ENCODE data around the gene FBXW2.

The FBXW2 gene

GRCh38 chr9:120781236-120781635 lies 12.0 kb downstream of the FBXW2 start:
- peaks cover 7 to 45% of the 10 kb centered on the region in 2 donors for H3K36me3 ChIP-seq (ENCODE audit: control insufficient read depth in 1 of 2, insufficient read depth in 2 of 2, low read length in 2 of 2)
- no peak overlapping the region for H3K27ac ChIP-seq (ENCODE audit: low read depth, low read length)
- H3K9me3 ChIP-seq (ENCODE audit: control insufficient read depth in 1 of 2, low read length in 2 of 2) = no peaks in the 10 kb centered on the region
- peaks cover 0 to 10% of the 10 kb centered on the region in 2 donors for H3K4me1 ChIP-seq (ENCODE audit: control insufficient read depth in 1 of 2, insufficient read depth in 2 of 2, low read length in 2 of 2)
- H3K9ac ChIP-seq (ENCODE audit: low read depth in 1 of 2, low read length in 2 of 2) = no peak overlapping the region
- no peak overlapping the region for H3K4me3 ChIP-seq (ENCODE audit: low read depth in 1 of 2, low read length in 2 of 2)
- no peaks in the 10 kb centered on the region for H3K27me3 ChIP-seq (ENCODE audit: control insufficient read depth in 1 of 2, insufficient read depth in 2 of 2, low read length in 2 of 2)

DNA sequence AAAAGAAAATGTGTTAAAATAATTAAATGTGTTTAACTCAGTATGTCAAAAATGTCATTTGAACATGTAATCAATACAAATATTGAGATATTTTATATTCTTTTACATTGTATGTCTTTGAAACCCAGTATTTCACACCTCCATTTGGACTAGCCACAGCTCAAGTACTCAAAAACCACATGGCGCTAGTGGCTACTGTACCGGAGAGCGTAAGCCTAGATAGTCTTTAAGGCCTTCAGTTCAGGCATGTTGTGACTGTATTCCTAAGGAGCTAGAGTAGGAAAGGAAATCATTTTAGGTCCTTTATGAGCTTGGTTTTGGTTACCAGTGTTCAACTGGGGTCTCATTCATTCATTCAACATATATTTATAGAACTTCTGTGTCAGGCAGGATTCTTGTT lies 12.8 kb downstream of the FBXW2 start:
- Histone ChIP-seq H3K27me3 (ENCODE audit: control insufficient read depth in 1 of 2, insufficient read depth in 2 of 2, low read length in 2 of 2) (no peaks in the 10 kb centered on the region), H3K27ac (ENCODE audit: low read depth, low read length) (no peak overlapping the region), H3K9ac (ENCODE audit: low read depth in 1 of 2, low read length in 2 of 2) (no peak overlapping the region), H3K4me1 (ENCODE audit: control insufficient read depth in 1 of 2, insufficient read depth in 2 of 2, low read length in 2 of 2) (peaks cover 0 to 10% of the 10 kb centered on the region in 2 donors), H3K4me3 (ENCODE audit: low read depth in 1 of 2, low read length in 2 of 2) (no peak overlapping the region), H3K36me3 (ENCODE audit: control insufficient read depth in 1 of 2, insufficient read depth in 2 of 2, low read length in 2 of 2) (peaks cover 13 to 49% of the 10 kb centered on the region in 2 donors), H3K9me3 (ENCODE audit: control insufficient read depth in 1 of 2, low read length in 2 of 2) (no peaks in the 10 kb centered on the region)

DNA sequence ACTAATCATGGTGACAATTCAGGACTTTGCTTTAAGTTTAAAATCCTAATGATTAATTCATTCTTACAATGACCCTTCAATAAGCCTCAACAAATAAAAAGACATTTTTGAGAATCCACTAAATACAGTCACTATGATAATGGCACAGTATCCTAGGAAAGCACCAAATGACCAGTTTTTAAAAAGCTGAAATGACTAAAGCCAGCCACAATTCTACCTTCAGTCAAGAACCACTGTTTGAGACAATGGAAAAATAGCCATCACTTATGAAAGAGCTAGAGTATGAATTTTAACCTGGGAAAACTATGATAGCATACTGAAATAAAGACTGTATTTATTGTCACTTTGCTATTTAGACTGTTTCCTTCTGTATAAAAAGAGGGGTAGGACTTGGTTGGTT lies 14.0 kb downstream of the FBXW2 start:
- H3K9me3 ChIP-seq (ENCODE audit: control insufficient read depth in 1 of 2, low read length in 2 of 2) = no peaks in the 10 kb centered on the region
- no peak overlapping the region for H3K4me3 ChIP-seq (ENCODE audit: low read depth in 1 of 2, low read length in 2 of 2)
- H3K27ac ChIP-seq (ENCODE audit: low read depth, low read length) = no peak overlapping the region
- no peaks in the 10 kb centered on the region for H3K27me3 ChIP-seq (ENCODE audit: control insufficient read depth in 1 of 2, insufficient read depth in 2 of 2, low read length in 2 of 2)
- H3K36me3 ChIP-seq (ENCODE audit: control insufficient read depth in 1 of 2, insufficient read depth in 2 of 2, low read length in 2 of 2) = peaks cover 13 to 52% of the 10 kb centered on the region in 2 donors
- H3K9ac ChIP-seq (ENCODE audit: low read depth in 1 of 2, low read length in 2 of 2) = no peak overlapping the region
- peaks cover 0 to 10% of the 10 kb centered on the region in 2 donors for H3K4me1 ChIP-seq (ENCODE audit: control insufficient read depth in 1 of 2, insufficient read depth in 2 of 2, low read length in 2 of 2)

DNA sequence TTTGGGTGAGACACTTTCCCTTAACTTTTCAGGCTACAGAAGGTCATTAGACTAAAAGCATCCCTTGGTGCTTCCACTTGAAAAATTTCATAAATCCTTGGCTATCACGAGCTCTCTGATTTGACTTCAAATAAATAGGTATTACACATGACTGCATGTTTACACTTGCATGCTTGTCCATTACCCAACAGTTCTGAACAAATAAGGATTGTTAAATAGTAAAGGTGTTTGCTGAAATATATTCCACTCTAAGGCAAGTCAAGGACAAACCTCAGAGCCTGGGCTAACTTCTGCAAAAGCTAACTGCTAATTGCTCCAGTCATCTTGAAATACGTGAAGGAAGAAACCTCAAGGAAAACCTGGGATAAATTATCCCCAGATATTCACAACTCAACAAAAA lies 14.5 kb downstream of the FBXW2 start:
- H3K27me3 ChIP-seq (ENCODE audit: control insufficient read depth in 1 of 2, insufficient read depth in 2 of 2, low read length in 2 of 2) = no peaks in the 10 kb centered on the region
- H3K27ac ChIP-seq (ENCODE audit: low read depth, low read length) = no peak overlapping the region
- H3K4me1 ChIP-seq (ENCODE audit: control insufficient read depth in 1 of 2, insufficient read depth in 2 of 2, low read length in 2 of 2) = peaks cover 0 to 8% of the 10 kb centered on the region in 2 donors
- peaks cover 13 to 49% of the 10 kb centered on the region in 2 donors for H3K36me3 ChIP-seq (ENCODE audit: control insufficient read depth in 1 of 2, insufficient read depth in 2 of 2, low read length in 2 of 2)
- no peak overlapping the region for H3K9ac ChIP-seq (ENCODE audit: low read depth in 1 of 2, low read length in 2 of 2)
- no peaks in the 10 kb centered on the region for H3K9me3 ChIP-seq (ENCODE audit: control insufficient read depth in 1 of 2, low read length in 2 of 2)
- H3K4me3 ChIP-seq (ENCODE audit: low read depth in 1 of 2, low read length in 2 of 2) = no peak overlapping the region

DNA sequence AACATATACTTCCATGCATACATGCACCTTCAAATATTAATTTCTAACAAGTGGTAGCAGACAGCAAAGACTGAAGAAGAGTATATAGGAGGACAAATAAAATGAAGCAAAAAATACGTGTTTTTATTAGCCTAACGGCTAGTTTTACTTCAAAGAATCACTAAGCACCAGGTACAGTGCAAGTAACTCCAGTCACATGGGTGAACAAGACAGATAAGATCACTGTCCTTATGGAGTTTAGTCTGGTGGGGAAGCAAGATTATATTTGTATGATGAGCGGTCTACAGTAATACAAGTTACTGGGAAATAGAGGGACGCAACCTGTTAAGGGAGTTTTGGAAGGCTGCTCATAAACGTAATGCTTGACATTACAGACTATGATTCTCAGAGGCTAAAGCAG lies 16.0 kb downstream of the FBXW2 start:
- H3K36me3 ChIP-seq (ENCODE audit: control insufficient read depth in 1 of 2, insufficient read depth in 2 of 2, low read length in 2 of 2) = peaks cover 16 to 52% of the 10 kb centered on the region in 2 donors
- H3K9ac ChIP-seq (ENCODE audit: low read depth in 1 of 2, low read length in 2 of 2) = no peak overlapping the region

GRCh38 chr9:120776788-120777187 lies 16.4 kb downstream of the FBXW2 start:
- peaks cover 16 to 55% of the 10 kb centered on the region in 2 donors for H3K36me3 ChIP-seq (ENCODE audit: control insufficient read depth in 1 of 2, insufficient read depth in 2 of 2, low read length in 2 of 2)

More for the DNA sequence above, 16.0 kb downstream of the FBXW2 start:
- Histone ChIP-seq H3K4me3 (ENCODE audit: low read depth in 1 of 2, low read length in 2 of 2) (no peak overlapping the region), H3K4me1 (ENCODE audit: control insufficient read depth in 1 of 2, insufficient read depth in 2 of 2, low read length in 2 of 2) (no peaks in the 10 kb centered on the region), H3K27me3 (ENCODE audit: control insufficient read depth in 1 of 2, insufficient read depth in 2 of 2, low read length in 2 of 2) (no peaks in the 10 kb centered on the region), H3K27ac (ENCODE audit: low read depth, low read length) (no peak overlapping the region), H3K9me3 (ENCODE audit: control insufficient read depth in 1 of 2, low read length in 2 of 2) (no peaks in the 10 kb centered on the region)

DNA sequence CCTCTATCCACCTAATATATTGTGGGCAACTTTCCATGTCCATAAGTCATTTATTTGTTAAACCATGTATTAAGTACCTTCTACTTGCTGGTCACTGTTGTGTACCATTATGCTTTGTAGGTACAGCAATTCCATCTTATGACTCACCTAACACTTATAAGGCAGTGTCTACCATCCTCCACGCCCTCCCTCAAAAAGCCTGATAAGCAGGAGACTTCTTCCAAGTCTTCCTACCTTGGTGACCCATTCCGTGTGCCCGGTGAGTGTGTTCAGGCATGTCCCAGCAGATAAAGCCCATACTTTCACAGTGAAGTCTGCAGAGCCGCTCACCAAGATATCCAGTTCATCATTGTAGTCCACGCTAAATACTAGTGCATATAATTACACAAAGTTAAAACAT lies 17.4 kb downstream of the FBXW2 start:
- Histone ChIP-seq H3K27me3 (ENCODE audit: control insufficient read depth in 1 of 2, insufficient read depth in 2 of 2, low read length in 2 of 2) (no peaks in the 10 kb centered on the region), H3K27ac (ENCODE audit: low read depth, low read length) (no peak overlapping the region), H3K9ac (ENCODE audit: low read depth in 1 of 2, low read length in 2 of 2) (no peak overlapping the region), H3K9me3 (ENCODE audit: control insufficient read depth in 1 of 2, low read length in 2 of 2) (no peaks in the 10 kb centered on the region), H3K4me3 (ENCODE audit: low read depth in 1 of 2, low read length in 2 of 2) (no peak overlapping the region), H3K36me3 (ENCODE audit: control insufficient read depth in 1 of 2, insufficient read depth in 2 of 2, low read length in 2 of 2) (peaks cover 24 to 64% of the 10 kb centered on the region in 2 donors), H3K4me1 (ENCODE audit: control insufficient read depth in 1 of 2, insufficient read depth in 2 of 2, low read length in 2 of 2) (no peaks in the 10 kb centered on the region)

More at GRCh38 chr9:120776788-120777187, 16.4 kb downstream of the FBXW2 start:
- no peak overlapping the region for H3K4me3 ChIP-seq (ENCODE audit: low read depth in 1 of 2, low read length in 2 of 2)
- no peaks in the 10 kb centered on the region for H3K9me3 ChIP-seq (ENCODE audit: control insufficient read depth in 1 of 2, low read length in 2 of 2)
- H3K27me3 ChIP-seq (ENCODE audit: control insufficient read depth in 1 of 2, insufficient read depth in 2 of 2, low read length in 2 of 2) = no peaks in the 10 kb centered on the region
- no peaks in the 10 kb centered on the region for H3K4me1 ChIP-seq (ENCODE audit: control insufficient read depth in 1 of 2, insufficient read depth in 2 of 2, low read length in 2 of 2)
- H3K27ac ChIP-seq (ENCODE audit: low read depth, low read length) = no peak overlapping the region
- no peak overlapping the region for H3K9ac ChIP-seq (ENCODE audit: low read depth in 1 of 2, low read length in 2 of 2)

- peaks cover 30 to 68% of the 10 kb centered on the region in 2 donors for H3K36me3 ChIP-seq (ENCODE audit: control insufficient read depth in 1 of 2, insufficient read depth in 2 of 2, low read length in 2 of 2)
Measured at GRCh38 chr9:120774719-120775118, 18.5 kb downstream of the FBXW2 start.

GRCh38 chr9:120773256-120773655 lies 20.0 kb downstream of the FBXW2 start:
- Histone ChIP-seq H3K27me3 (ENCODE audit: control insufficient read depth in 1 of 2, insufficient read depth in 2 of 2, low read length in 2 of 2) (no peaks in the 10 kb centered on the region), H3K9ac (ENCODE audit: low read depth in 1 of 2, low read length in 2 of 2) (no peak overlapping the region), H3K27ac (ENCODE audit: low read depth, low read length) (no peak overlapping the region), H3K9me3 (ENCODE audit: control insufficient read depth in 1 of 2, low read length in 2 of 2) (no peaks in the 10 kb centered on the region), H3K4me3 (ENCODE audit: low read depth in 1 of 2, low read length in 2 of 2) (no peak overlapping the region), H3K4me1 (ENCODE audit: control insufficient read depth in 1 of 2, insufficient read depth in 2 of 2, low read length in 2 of 2) (no peaks in the 10 kb centered on the region), H3K36me3 (ENCODE audit: control insufficient read depth in 1 of 2, insufficient read depth in 2 of 2, low read length in 2 of 2) (peaks cover 34 to 75% of the 10 kb centered on the region in 2 donors)

More at GRCh38 chr9:120774719-120775118, 18.5 kb downstream of the FBXW2 start:
- no peak overlapping the region for H3K27ac ChIP-seq (ENCODE audit: low read depth, low read length)
- no peaks in the 10 kb centered on the region for H3K9me3 ChIP-seq (ENCODE audit: control insufficient read depth in 1 of 2, low read length in 2 of 2)
- no peak overlapping the region for H3K9ac ChIP-seq (ENCODE audit: low read depth in 1 of 2, low read length in 2 of 2)
- H3K27me3 ChIP-seq (ENCODE audit: control insufficient read depth in 1 of 2, insufficient read depth in 2 of 2, low read length in 2 of 2) = no peaks in the 10 kb centered on the region
- no peaks in the 10 kb centered on the region for H3K4me1 ChIP-seq (ENCODE audit: control insufficient read depth in 1 of 2, insufficient read depth in 2 of 2, low read length in 2 of 2)
- H3K4me3 ChIP-seq (ENCODE audit: low read depth in 1 of 2, low read length in 2 of 2) = no peak overlapping the region

- H3K36me3 ChIP-seq (ENCODE audit: control insufficient read depth in 1 of 2, insufficient read depth in 2 of 2, low read length in 2 of 2) = peaks cover 30 to 63% of the 10 kb centered on the region in 2 donors
- H3K9ac ChIP-seq (ENCODE audit: low read depth in 1 of 2, low read length in 2 of 2) = no peak overlapping the region
- no peak overlapping the region for H3K27ac ChIP-seq (ENCODE audit: low read depth, low read length)
- no peaks in the 10 kb centered on the region for H3K9me3 ChIP-seq (ENCODE audit: control insufficient read depth in 1 of 2, low read length in 2 of 2)
- no peaks in the 10 kb centered on the region for H3K27me3 ChIP-seq (ENCODE audit: control insufficient read depth in 1 of 2, insufficient read depth in 2 of 2, low read length in 2 of 2)
- peaks cover 12 to 13% of the 10 kb centered on the region in 2 donors for H3K4me1 ChIP-seq (ENCODE audit: control insufficient read depth in 1 of 2, insufficient read depth in 2 of 2, low read length in 2 of 2)
- H3K4me3 ChIP-seq (ENCODE audit: low read depth in 1 of 2, low read length in 2 of 2) = no peak overlapping the region
Measured at GRCh38 chr9:120770931-120771330, 22.3 kb downstream of the FBXW2 start.

DNA sequence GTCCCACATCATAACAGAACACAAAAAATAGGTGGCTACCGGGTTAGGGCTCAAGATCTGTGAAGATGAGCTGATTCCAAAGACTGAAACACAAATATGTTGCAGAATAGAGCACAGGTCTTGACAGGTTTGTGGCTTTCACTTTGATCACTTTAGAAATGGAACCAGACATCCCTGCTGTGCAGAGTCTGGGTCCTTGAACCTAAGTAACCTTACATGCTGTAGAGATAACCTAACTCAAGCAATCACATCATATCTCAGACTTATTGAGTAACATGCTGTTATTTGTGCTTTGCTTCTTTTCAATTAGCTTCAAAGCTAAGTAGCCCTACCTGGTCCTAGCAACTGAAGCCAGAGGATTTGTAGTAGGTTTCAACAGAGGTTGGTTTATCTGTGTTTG lies 24.3 kb downstream of the FBXW2 start:
- Histone ChIP-seq H3K36me3 (ENCODE audit: control insufficient read depth in 1 of 2, insufficient read depth in 2 of 2, low read length in 2 of 2) (peaks cover 25 to 67% of the 10 kb centered on the region in 2 donors), H3K4me3 (ENCODE audit: low read depth in 1 of 2, low read length in 2 of 2) (no peak overlapping the region), H3K27ac (ENCODE audit: low read depth, low read length) (no peak overlapping the region), H3K27me3 (ENCODE audit: control insufficient read depth in 1 of 2, insufficient read depth in 2 of 2, low read length in 2 of 2) (no peaks in the 10 kb centered on the region), H3K9me3 (ENCODE audit: control insufficient read depth in 1 of 2, low read length in 2 of 2) (no peaks in the 10 kb centered on the region), H3K4me1 (ENCODE audit: control insufficient read depth in 1 of 2, insufficient read depth in 2 of 2, low read length in 2 of 2) (peaks cover 12 to 13% of the 10 kb centered on the region in 2 donors), H3K9ac (ENCODE audit: low read depth in 1 of 2, low read length in 2 of 2) (no peak overlapping the region)

All from duodenal mucosa (tissue), 2 donors.